ENCODE data around the gene ADGRV1. TPM values are rescaled to one million over a fixed set of nuclear protein-coding genes. Genes with fewer than 3 reads are reported as not detected.
"Not testable (repeated sequence)": the region's sequence is repeated elsewhere in the genome, so short reads cannot be mapped to it uniquely, and the experiment has no call there.

Gene ADGRV1
- total RNA-seq, 1 experiment from 2014 or later = 64.8 TPM

DNA sequence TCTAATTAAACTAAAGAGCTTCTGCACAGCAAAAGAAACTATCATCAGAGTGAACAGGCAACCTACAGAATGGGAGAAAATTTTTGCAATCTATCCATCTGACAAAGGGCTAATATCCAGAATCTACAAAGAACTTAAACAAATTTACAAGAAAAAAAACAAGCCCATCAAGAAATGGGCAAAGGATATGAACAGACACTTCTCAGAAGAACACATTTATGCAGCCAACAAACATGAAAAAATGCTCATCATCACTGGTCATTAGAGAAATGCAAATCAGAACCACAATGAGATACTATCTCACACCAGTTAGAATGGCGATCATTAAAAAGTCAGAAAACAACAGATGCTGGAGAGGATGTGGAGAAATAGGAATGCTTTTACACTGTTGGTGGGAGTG lies 241.5 kb downstream of the ADGRV1 start:
- not testable (repeated sequence) for H3K4me3 Mint-ChIP-seq; H2AK5ac ChIP-seq (ENCODE audit: insufficient read length, low read length); H3K27ac ChIP-seq (ENCODE audit: insufficient read length, low read depth, low read length); H4K91ac ChIP-seq (ENCODE audit: insufficient read length, low read depth, low read length); H3K4me1 Mint-ChIP-seq; H3K14ac ChIP-seq (ENCODE audit: insufficient read depth, low read length); H3K79me1 ChIP-seq (ENCODE audit: insufficient read depth, low read depth, low read length, poor library complexity, severe bottlenecking); H2BK12ac ChIP-seq (ENCODE audit: insufficient read length, low read depth, low read length); H3K4me2 ChIP-seq (ENCODE audit: insufficient read depth, insufficient read length, low read length); H3K27me3 Mint-ChIP-seq (ENCODE audit: low read depth); H3K79me2 ChIP-seq (ENCODE audit: insufficient read depth, low read length); DNase-seq; H2BK5ac ChIP-seq (ENCODE audit: insufficient read length, low read length); H2BK120ac ChIP-seq (ENCODE audit: low read depth, low read length, poor library complexity, severe bottlenecking); H3K4ac ChIP-seq (ENCODE audit: low read depth, low read length); H4K20me1 ChIP-seq (ENCODE audit: control insufficient read depth, insufficient read depth, insufficient read length); H4K5ac ChIP-seq (ENCODE audit: insufficient read length, low read depth, low read length); H3K9me3 ChIP-seq (ENCODE audit: control insufficient read depth, low read depth, low read length); H3K23ac ChIP-seq (ENCODE audit: insufficient read length, low read depth, low read length); H2BK20ac ChIP-seq (ENCODE audit: low read depth, low read length, poor library complexity, severe bottlenecking); H2AFZ ChIP-seq (ENCODE audit: low read length); H3T11ph ChIP-seq (ENCODE audit: low read length); H3K23me2 ChIP-seq (ENCODE audit: insufficient read length, low read depth, low read length, poor library complexity, severe bottlenecking); H3K18ac ChIP-seq (ENCODE audit: insufficient read length, low read depth, low read length); H2BK15ac ChIP-seq (ENCODE audit: low read depth, low read length); H3K27me3 ChIP-seq (ENCODE audit: insufficient read depth, low read length); H3K56ac ChIP-seq (ENCODE audit: insufficient read length, low read depth, low read length); H3K27ac Mint-ChIP-seq; H4K8ac ChIP-seq (replicated peaks; ENCODE audit: insufficient read length, low read depth, low read length); H3K4me1 ChIP-seq (ENCODE audit: insufficient read depth, low read length); H3K9ac ChIP-seq (ENCODE audit: extremely low read depth, insufficient read length, low read length)
- WGBS (ENCODE audit: extremely low coverage, insufficient read length, low lambda C conversion rate) = no CpG with 5 or more reads among the region's 1 CpG
- H3K36me3 Mint-ChIP-seq (ENCODE audit: insufficient read depth in 1 of 3, low read depth in 3 of 3) = peaks cover 36 to 52% (median 47%) of the 10 kb centered on the region in 3 experiments
- peaks cover 48 to 52% of the 10 kb centered on the region in 2 experiments for H3K9me3 Mint-ChIP-seq

DNA sequence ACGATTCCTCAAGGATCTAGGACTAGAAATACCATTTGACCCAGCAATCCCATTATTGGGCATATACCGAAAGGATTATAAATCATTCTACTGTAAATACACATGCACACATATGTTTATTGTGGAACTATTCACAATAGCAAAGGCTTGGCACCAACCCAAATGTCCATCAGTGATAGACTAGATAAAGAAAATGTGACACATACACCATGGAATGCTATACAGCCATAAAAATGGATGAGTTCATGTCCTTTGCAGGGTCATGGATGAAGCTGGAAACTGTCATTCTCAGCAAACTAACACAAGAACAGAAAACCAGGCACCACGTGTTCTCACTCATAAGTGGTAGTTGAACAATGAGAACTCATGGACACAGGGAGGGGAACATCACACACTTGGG lies 241.9 kb downstream of the ADGRV1 start:
- Mint-ChIP-seq H3K36me3 (ENCODE audit: insufficient read depth in 1 of 3, low read depth in 3 of 3) (peaks cover 33 to 47% (median 42%) of the 10 kb centered on the region in 3 experiments), H3K9me3 (peaks cover 47% of the 10 kb centered on the region in 2 experiments)
- not testable (repeated sequence) for H3K23me2 ChIP-seq (ENCODE audit: insufficient read length, low read depth, low read length, poor library complexity, severe bottlenecking); H2BK120ac ChIP-seq (ENCODE audit: low read depth, low read length, poor library complexity, severe bottlenecking); H2BK12ac ChIP-seq (ENCODE audit: insufficient read length, low read depth, low read length); H3K4me3 Mint-ChIP-seq; H3K27me3 Mint-ChIP-seq (ENCODE audit: low read depth); H3T11ph ChIP-seq (ENCODE audit: low read length); H3K4me1 Mint-ChIP-seq; H2BK20ac ChIP-seq (ENCODE audit: low read depth, low read length, poor library complexity, severe bottlenecking); H3K27ac Mint-ChIP-seq; H4K20me1 ChIP-seq (ENCODE audit: control insufficient read depth, insufficient read depth, insufficient read length); H3K9me3 ChIP-seq (ENCODE audit: control insufficient read depth, low read depth, low read length); H3K4ac ChIP-seq (ENCODE audit: low read depth, low read length); H2AFZ ChIP-seq (ENCODE audit: low read length); H4K8ac ChIP-seq (replicated peaks; ENCODE audit: insufficient read length, low read depth, low read length); H3K23ac ChIP-seq (ENCODE audit: insufficient read length, low read depth, low read length); H3K14ac ChIP-seq (ENCODE audit: insufficient read depth, low read length); H2AK5ac ChIP-seq (ENCODE audit: insufficient read length, low read length); H4K91ac ChIP-seq (ENCODE audit: insufficient read length, low read depth, low read length); H2BK5ac ChIP-seq (ENCODE audit: insufficient read length, low read length); H3K4me1 ChIP-seq (ENCODE audit: insufficient read depth, low read length); H4K5ac ChIP-seq (ENCODE audit: insufficient read length, low read depth, low read length); H2BK15ac ChIP-seq (ENCODE audit: low read depth, low read length); H3K79me1 ChIP-seq (ENCODE audit: insufficient read depth, low read depth, low read length, poor library complexity, severe bottlenecking); H3K9ac ChIP-seq (ENCODE audit: extremely low read depth, insufficient read length, low read length); H3K27me3 ChIP-seq (ENCODE audit: insufficient read depth, low read length); H3K56ac ChIP-seq (ENCODE audit: insufficient read length, low read depth, low read length); H3K79me2 ChIP-seq (ENCODE audit: insufficient read depth, low read length); H3K4me2 ChIP-seq (ENCODE audit: insufficient read depth, insufficient read length, low read length); H3K27ac ChIP-seq (ENCODE audit: insufficient read length, low read depth, low read length); DNase-seq; H3K18ac ChIP-seq (ENCODE audit: insufficient read length, low read depth, low read length)
- no CpG with 5 or more reads among the region's 3 CpGs for WGBS (ENCODE audit: extremely low coverage, insufficient read length, low lambda C conversion rate)

Data from H9 (cell line).